HG03354 (cell line): Measurements from ENCODE around the gene PIAS1.
"Not testable (repeated sequence)": the region's sequence is repeated elsewhere in the genome, so short reads cannot be mapped to it uniquely, and the experiment has no call there.

ENCODE experiments used
- ATAC-seq: cut with Tn5 transposase; IDR thresholded peaks from one replicate; pipeline ENCODE4 v1.9.1; 2021; ENCODE audit warnings: mild to moderate bottlenecking; ENCODE audit not compliant: unreplicated experiment, poor library complexity, severe bottlenecking

PIAS1 gene

DNA sequence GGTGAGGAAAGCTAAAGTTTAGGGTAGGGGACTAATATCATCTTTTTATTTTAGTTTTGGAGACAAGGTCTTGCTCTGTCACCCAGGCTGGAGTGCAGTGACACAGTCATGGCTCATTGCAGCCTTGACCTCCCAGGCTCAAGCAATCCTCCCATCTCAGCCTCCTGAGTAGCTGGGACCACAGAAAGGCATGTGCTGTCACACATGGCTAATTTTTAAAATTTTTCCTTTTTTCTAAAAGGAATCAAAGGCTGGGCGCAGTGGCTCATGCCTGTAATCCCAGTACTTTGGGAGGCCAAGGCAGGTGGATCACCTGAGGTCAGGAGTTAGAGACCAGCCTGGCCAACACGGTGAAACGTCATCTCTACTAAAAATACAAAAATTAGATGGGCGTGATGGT is 171.3 kb downstream of the PIAS1 start:
- ATAC-seq, result not testable (repeated sequence)

DNA sequence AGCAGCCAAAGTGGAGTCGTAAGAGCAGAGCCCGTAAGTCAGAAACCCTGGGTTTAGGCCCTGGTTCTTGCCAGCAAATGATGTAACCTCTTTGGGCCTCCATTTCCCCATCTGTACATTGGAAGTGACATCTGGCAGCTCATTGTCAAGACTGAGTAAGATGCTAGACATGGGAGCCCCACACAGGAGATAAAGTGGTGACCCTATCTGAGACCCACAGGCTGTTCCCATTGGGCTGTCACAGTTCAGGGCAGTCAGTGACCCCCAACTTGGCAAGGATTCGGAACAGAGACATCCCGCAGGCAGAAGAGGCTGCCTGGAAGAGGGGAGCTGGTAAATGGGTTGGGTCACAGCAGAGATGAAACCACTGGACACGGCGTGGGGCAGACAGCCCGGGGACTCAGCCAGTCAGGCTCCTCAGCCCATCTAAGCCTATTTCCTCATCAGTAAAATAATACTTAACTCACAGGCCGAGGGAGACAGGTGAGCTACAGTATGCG is 173.6 kb downstream of the PIAS1 start:
- no peak for ATAC-seq

DNA sequence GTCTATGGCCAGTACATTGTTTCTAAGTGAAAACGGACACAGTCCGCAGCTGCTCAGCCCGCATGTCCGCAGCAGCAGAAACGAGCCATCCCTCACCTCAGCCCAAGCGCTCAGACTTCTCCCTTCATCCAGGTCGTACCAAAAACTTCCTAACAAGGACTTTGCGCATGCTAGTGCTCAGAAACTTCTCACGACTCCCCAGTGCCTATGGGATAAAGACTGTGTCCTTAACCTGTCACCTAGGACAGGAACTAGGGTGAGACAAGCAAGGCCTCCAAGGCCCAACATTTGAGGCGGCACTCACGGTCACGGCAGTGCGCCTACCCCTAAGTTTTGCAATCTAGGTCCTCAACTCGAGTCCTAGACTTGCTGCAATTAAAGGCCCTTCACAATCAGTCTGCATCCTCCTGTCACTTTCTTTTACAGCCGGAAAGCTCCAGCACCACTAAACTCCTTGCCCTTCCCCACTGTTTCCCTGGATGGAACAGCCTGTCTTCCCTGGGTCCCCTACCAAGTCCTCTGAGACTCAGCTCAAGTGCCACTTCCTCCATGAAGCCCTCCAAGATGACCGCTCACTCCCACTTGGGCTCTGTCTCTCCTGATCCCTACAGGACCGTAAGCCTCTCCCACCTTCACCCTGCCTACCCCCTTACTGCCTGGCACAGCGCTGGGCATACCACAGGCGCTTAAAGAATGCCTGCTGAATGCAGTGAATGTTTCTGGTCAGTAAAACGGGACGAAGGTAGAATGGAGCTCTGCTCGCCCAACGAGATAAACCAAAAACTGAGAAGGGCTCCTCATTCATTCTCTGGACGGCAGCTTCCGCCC is 174.2 kb downstream of the PIAS1 start:
- no peak for ATAC-seq

DNA sequence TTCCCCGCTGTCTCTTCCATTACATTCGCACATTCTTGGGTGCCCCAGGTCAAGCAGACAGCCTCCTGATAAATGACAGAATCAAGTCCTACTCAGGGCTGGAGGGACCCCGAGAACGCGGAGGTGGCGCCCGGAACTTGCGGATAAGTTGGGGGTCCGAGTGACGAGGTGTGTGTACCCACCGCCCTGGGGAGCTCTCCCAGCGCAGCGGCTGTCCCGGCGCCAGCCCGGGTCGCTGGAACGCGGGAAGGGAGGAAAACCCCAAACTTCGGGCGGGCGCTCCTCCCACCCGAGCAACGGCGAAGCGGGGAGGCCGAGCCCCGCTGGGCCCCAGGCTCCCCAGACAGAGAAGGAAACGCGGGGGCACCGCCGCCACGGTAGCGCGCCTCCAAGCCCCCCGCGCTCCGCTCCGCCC is 174.9 kb downstream of the PIAS1 start:
- no peak for ATAC-seq

DNA sequence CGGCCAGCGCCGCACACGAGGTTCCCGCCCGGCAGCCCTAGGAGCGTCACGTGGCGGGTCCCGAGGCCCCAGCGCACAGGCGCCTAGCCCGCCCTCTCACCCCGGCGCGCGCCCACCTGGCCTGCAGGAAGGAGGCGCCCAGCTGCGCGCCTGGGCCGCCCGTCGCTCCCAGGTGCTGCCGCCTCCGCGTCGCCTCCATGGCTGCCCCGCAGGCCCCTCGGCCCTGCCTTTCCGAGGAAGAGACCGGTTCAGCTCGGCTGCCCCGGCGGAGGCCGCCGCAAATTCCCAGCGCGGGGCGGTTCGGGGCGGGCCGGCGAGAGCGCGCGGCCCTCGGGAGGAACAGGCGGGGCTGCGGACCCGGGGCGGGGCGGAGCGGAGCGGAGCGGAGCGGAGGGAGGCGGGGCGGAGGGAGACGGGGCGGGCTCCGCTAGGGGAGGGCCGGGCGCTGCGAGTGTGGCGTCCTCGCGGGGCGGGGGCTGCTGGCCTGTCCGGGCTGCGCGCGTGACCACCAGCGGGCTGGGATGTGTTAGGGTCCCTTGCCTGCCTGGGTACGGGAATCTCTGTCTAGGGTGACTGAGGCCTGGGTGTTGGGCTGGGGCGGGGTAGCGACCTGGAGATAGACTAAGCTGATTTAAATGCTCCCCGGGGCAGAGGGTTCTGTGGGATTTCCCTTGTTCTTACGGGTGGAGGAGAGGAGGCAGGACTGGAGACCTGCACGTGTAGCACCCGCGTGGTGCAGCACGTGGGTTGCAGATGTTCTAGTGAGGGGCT is 175.5 kb downstream of the PIAS1 start, which contains the start of gene CLN6:
CLN6 (minus strand) TSS at position 343 of the 771 bp plus-strand sequence; CDS start at position 199, 144 bp downstream.
- ATAC-seq, result peak; percentile 82

DNA sequence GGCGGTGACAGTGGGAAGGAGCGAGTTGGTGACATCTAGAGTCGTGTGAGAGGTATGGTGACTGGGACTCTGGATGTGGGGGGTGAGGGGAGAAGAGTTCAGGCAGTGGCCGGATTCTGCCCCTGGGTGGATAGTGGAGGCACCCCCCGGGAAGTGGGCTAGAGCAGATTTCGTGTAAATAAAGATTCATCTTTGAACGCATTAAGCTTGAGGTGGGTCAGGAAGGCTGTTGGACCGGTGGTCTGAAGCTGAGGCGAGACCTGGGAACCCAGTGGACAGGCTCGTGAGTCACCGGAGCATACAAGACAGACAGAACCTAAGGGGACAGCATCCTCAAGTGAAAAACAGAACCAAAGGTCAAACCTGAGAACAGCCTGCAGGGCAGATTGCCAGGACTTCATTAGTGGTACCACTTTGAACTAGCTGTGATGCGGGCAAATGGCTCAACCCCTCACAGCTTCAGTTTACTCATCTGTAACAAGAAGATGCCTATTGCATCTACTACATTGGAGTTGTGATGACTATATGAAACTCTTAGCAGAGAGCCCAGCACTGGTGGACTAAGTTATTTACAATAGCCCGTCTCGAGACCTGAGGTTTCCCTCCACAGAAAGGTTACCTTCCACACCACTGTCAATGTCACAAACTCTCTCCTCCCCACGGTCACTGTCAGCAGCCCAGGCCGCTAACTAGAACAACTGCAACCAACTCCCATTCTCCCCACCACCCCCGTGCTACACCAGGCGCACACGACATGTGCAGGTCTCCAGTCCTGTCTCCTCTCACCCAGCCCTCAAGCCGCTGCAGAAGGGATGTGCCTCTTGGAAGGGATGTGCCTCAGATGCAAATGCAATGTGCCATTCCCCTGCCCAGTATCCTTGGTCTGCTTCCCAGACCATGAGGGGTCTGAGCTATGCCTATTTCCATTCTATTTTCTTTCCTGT is 176.3 kb downstream of the PIAS1 start:
- no peak for ATAC-seq

DNA sequence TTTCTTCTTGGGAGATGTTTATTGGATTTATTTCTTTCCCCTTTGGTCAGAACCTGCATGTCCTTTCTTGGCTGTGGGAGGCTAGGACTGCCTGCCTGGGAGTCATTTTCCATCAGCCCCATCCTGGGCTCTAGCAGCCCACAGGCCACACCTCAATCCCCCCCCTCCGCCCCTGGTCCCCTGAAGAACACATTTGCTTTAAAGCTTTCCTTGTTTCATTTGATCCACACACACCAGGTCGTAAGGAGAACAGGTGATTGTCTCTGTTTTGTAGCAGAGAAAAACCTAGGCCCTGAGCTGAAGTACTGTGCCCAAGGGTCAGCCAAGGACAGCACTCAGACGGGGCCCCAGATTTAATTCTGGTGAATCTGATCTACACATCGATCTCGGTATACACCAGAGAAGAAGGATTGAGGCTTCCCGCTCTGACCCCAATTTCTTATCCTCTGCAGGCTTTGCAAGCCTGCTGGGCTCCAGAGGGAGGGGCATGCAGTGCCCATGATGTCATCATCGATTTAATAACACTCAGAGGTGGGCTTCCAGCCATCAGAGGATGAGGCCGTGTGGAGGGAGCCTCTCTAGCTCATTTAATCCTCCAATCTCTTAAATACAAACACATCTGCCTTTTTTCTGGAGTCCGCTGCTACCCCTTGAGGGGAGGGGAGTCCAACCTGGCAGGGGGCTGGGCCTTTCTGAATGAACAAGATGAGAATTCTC is 177.1 kb downstream of the PIAS1 start:
- ATAC-seq, result no peak

DNA sequence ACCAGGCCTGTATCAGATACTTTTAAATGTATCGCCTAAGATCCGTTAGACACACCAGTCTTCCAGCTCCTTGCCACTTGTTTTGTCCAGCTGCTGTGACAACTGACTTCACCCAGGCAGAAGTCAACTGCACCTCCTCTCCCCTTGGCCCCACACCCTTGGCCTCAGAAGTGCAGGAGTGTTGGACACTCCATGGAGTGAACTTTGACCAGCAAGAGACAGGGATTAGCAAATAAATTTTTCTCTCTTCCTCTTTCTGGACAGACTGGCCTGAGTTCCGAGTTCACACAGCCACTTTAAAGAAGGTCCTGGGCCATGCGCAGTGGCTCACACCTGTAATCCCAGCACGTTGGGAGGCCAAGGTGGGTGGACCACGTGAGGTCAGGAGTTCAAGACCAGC is 178.3 kb downstream of the PIAS1 start:
- no peak for ATAC-seq

DNA sequence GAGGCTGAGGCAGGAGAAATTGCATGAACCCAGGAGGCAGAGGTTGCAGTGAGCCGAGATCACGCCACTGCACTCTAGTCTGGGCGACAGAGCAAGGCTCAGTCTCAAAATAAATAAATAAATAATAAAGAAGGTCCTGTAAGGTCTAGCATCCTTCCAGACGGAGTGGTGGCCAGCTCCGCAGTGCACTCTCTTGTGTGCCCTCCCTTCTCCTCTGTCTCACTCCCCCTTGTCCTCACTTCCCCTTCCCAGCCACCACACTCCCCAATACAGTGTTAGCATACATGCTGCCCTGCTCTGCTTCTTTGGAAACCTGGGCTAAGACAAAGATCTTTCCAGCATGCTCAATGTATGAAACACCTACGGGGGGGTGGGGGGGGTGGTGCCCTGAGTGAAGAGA is 178.8 kb downstream of the PIAS1 start:
- ATAC-seq, result no peak

DNA sequence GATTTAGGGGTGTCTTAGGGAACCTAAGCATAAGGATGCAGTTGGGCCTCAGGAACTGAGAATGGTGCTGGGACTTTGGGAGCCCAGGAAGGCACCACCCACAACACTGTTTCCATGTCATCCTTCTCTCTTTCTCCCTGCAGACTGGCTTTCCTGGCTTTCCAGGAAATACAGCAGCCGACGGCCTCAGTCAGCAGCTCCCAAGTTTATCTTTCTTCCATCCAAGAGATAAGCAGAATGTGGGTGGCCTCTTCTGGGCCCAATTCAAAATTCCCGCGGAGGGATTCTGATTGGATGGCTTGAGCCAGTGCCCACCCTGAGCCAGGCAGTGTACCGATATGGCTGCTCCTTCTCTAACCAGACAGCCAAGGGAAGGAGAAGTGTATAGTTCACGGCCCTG is 179.9 kb downstream of the PIAS1 start:
- no peak for ATAC-seq

DNA sequence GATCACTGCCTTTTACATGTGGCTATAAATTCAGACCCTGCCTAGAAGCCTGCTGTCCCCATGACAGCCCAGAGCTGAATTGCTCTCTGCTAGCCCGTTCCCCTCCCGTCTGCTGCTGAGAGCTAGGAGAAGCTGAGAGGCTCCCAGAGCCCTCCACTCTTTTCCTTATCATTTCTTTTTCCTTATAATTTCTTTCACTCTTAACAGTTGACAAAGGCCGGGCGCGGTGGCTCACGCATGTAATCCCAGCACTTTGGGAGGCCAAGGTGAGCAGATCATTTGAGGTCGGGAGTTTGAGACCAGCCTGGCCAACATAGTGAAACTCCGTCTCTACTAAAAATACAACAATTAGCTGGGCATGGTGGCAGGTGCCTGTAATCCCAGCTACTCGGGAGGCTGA is 180.4 kb downstream of the PIAS1 start:
- not testable (repeated sequence) for ATAC-seq

DNA sequence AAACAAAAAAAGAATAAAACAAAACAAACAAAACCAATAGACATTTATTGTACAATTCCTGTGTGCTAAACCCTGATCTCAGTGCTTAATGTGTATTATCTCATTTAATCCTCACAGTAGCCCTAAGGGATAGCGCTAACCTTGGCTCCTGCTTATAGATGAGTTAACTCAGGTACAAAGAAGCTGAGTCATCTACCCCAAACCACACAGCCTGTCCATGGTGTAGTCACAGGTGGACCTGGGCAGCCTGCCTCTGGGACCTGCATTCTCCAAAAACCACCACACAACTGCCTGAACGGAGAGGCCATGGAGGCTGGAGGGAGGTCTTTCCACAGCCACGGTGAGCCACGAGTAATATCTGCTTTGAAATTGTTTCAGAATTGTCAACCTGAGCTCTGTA is 180.9 kb downstream of the PIAS1 start:
- ATAC-seq, result no peak

DNA sequence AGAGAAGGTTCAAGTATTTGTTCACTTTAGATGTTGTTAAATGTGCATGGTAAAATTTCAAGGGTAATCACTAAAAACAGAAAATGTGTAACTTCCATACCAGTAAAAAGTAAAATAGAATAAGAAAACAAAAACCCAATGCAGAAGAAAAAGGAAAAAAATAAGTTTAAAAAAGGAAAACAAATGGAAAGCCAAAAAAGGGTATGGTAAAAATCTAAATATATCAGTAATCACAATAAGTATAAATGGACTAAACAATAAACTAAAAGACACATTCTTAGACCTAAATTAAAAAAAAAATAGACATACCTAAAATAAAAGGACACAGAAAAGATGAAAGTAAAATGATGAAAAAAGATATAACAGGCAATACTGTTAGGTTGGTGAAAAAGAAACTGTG is 184.9 kb downstream of the PIAS1 start:
- ATAC-seq, result no peak

DNA sequence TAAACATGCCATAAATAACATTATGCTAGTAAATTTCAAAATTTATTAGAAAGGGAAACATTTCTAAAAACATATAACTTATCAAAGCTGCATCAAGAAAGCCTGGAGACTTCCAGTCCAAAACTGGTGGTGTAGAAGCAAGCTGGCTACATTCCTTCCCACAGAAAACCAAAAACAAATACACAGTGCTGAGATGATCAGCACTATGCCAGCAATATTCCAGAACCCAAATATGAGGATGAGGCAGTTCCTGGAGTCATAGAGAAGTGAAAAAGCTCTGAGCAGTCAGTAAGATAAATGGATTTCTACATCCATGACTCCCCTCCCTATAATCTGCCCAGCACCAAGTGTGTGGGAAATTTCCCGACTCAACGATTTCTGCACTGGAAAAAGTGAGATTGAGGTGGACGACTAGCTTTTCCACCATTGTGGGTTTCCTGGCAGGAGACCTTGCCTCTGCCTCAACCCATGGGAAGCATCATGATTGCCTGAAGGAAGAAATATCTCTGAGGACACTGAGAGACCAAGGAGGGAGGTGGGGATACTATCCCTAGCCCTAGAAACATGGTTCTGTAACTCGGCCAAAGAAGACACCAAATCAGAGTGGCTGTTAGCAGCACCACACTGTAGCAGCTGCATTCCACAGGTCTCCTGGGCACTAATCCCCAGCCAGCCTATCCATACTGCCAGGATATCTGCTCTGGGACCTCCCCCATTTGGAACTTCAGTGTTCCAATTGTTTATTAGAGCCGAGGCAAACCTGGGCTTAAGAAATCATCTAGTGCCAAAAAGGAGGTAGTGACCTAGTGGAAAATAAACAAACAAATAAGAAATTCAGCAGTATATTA is 187.2 kb downstream of the PIAS1 start:
- ATAC-seq, result no peak
